IMR-90 (cell line): Measurements from ENCODE around the gene SNX2. TPM values are rescaled to one million over a fixed set of nuclear protein-coding genes. Genes with fewer than 3 reads are reported as not detected.

ENCODE experiments used
- ATAC-seq: fragments of 200-7000 bp; cut with Tn5 transposase; 2 replicates; pipeline ENCODE4 v1.9.1; 2020; ENCODE audit warnings: low read depth, mild to moderate bottlenecking, moderate library complexity
- BruUV-seq: library from RNA; stranded (reverse); fragments of 400-500 nt; replicated peaks from 2 replicates; lab custom pipeline; 2021; lab: Mats Ljungman, UMichigan
- CTCF ChIA-PET: fragments of 300-600 bp; formaldehyde crosslinking; extraction: SDS; loops from one replicate; lab custom pipeline; 2021; ENCODE audit warnings: antibody characterized with exemption; lab: Yijun Ruan, JAX
- POLR2A ChIA-PET: fragments of 300-600 bp; sonication (Branson Sonifier 250); formaldehyde crosslinking; loops from one replicate; lab custom pipeline; 2022; ENCODE audit warnings: antibody characterized with exemption; ENCODE audit not compliant: unreplicated experiment; lab: Charles Lee
- DNase-seq: peaks from one replicate; pipeline ENCODE4 v3.0.0; 2013
- H2AFZ ChIP-seq: replicated peaks from 2 replicates; pipeline ENCODE3; 2013; ENCODE audit warnings: low read length, mild to moderate bottlenecking; ENCODE audit not compliant: poor library complexity
- H2AK5ac ChIP-seq: 2 replicates; pipeline ENCODE4 v1.6.1; 2013; ENCODE audit warnings: low read depth, low read length, inconsistent platforms
- H2AK9ac ChIP-seq: replicated peaks from 2 replicates; pipeline ENCODE3; 2013; ENCODE audit warnings: mild to moderate bottlenecking, low read depth, low read length, moderate library complexity; ENCODE audit not compliant: poor library complexity
- H2BK120ac ChIP-seq: 2 replicates; pipeline ENCODE4 v1.6.1; 2013; ENCODE audit warnings: low read depth, low read length, inconsistent platforms
- H2BK15ac ChIP-seq: 3 replicates; pipeline ENCODE4 v1.6.1; 2013; ENCODE audit warnings: low read depth, low read length, inconsistent platforms
- H2BK20ac ChIP-seq: 2 replicates; pipeline ENCODE4 v1.6.1; 2013; ENCODE audit warnings: low read depth, mild to moderate bottlenecking, inconsistent platforms, low read length, moderate library complexity
- H2BK5ac ChIP-seq: 2 replicates; pipeline ENCODE4 v1.6.1; 2013; ENCODE audit warnings: mild to moderate bottlenecking, low read depth, low read length, inconsistent platforms; ENCODE audit not compliant: poor library complexity, severe bottlenecking
- H3K14ac ChIP-seq: replicated peaks from 2 replicates; pipeline ENCODE4 v1.6.1; 2013; ENCODE audit warnings: low read depth, low read length, inconsistent platforms
- H3K18ac ChIP-seq: 2 replicates; pipeline ENCODE4 v1.6.1; 2013; ENCODE audit warnings: low read depth, low read length, control low read depth
- H3K23ac ChIP-seq: 2 replicates; pipeline ENCODE4 v1.6.1; 2013; ENCODE audit warnings: low read depth, low read length, inconsistent platforms
- H3K27ac ChIP-seq: 2 replicates; pipeline ENCODE4 v1.5.1; 2013; ENCODE audit warnings: mild to moderate bottlenecking, control low read depth, low read length; ENCODE audit not compliant: insufficient read depth
- H3K27me3 ChIP-seq: 2 replicates; pipeline ENCODE4 v1.6.1; 2013; ENCODE audit warnings: low read length; ENCODE audit not compliant: control insufficient read depth, insufficient read depth
- H3K36me3 ChIP-seq: 2 replicates; pipeline ENCODE4 v1.6.1; 2013; ENCODE audit warnings: low read length, mixed read lengths; ENCODE audit not compliant: control insufficient read depth, insufficient read depth
- H3K4ac ChIP-seq: 2 replicates; pipeline ENCODE4 v1.6.1; 2013; ENCODE audit warnings: low read depth, low read length, inconsistent platforms
- H3K4me1 ChIP-seq: 2 replicates; pipeline ENCODE4 v1.6.1; 2013; ENCODE audit warnings: low read length, mixed read lengths; ENCODE audit not compliant: control insufficient read depth, insufficient read depth
- H3K4me2 ChIP-seq: 2 replicates; pipeline ENCODE4 v1.6.1; 2013; ENCODE audit warnings: low read depth, mild to moderate bottlenecking, control low read depth, low read length, moderate library complexity
- H3K4me3 ChIP-seq: 2 replicates; pipeline ENCODE4 v1.5.1; 2013; ENCODE audit warnings: low read depth, mild to moderate bottlenecking, control low read depth, low read length, moderate library complexity; ENCODE audit not compliant: insufficient read depth
- H3K56ac ChIP-seq: 2 replicates; pipeline ENCODE4 v1.6.1; 2013; ENCODE audit warnings: low read length, inconsistent platforms; ENCODE audit not compliant: insufficient read depth; ENCODE audit errors: extremely low read depth
- H3K79me1 ChIP-seq, 2 experiments: 2 replicates each; pipeline ENCODE4 v1.6.1; 2013; ENCODE audit warnings: low read length in 2 of 2, inconsistent platforms in 1 of 2, low read depth in 1 of 2
- H3K9ac ChIP-seq: 2 replicates; pipeline ENCODE4 v1.6.1; 2013; ENCODE audit warnings: low read depth, low read length, control low read depth
- H3K9me1 ChIP-seq: 2 replicates; pipeline ENCODE4 v1.6.1; 2013; ENCODE audit warnings: low read length, inconsistent platforms; ENCODE audit not compliant: insufficient read depth
- H3K9me3 ChIP-seq: 2 replicates; pipeline ENCODE4 v1.6.1; 2013; ENCODE audit warnings: low read length; ENCODE audit not compliant: control insufficient read depth, insufficient read depth
- H4K20me1 ChIP-seq: 2 replicates; pipeline ENCODE4 v1.6.1; 2013; ENCODE audit warnings: low read length, inconsistent platforms; ENCODE audit not compliant: insufficient read depth
- H4K5ac ChIP-seq: 2 replicates; pipeline ENCODE4 v1.6.1; 2013; ENCODE audit warnings: mild to moderate bottlenecking, low read depth, low read length, control low read depth
- H4K8ac ChIP-seq, 2 experiments: 2 replicates each; pipeline ENCODE4 v1.6.1; 2013; ENCODE audit warnings: low read depth in 2 of 2, low read length in 2 of 2, control low read depth in 1 of 2, inconsistent platforms in 1 of 2
- H4K91ac ChIP-seq: 2 replicates; pipeline ENCODE4 v1.6.1; 2013; ENCODE audit warnings: low read depth, low read length, inconsistent platforms; ENCODE audit not compliant: insufficient read depth
- CEBPB ChIP-seq: IDR thresholded peaks from 2 replicates; pipeline ENCODE4 v1.6.1; 2012; ENCODE audit warnings: low read depth, low read length, improper control_type of control experiment
- FOS ChIP-seq: fragments of 150-350 bp; IDR thresholded peaks from 2 replicates; pipeline ENCODE4 v1.6.1; 2016; ENCODE audit warnings: low read depth, low read length
- MAZ ChIP-seq: IDR thresholded peaks from 2 replicates; pipeline ENCODE4 v1.6.1; 2012; ENCODE audit warnings: low read depth, mild to moderate bottlenecking, low read length, improper control_type of control experiment, moderate library complexity, borderline replicate concordance
- MXI1 ChIP-seq: IDR thresholded peaks from 2 replicates; pipeline ENCODE4 v1.6.1; 2012; ENCODE audit warnings: low read depth, mild to moderate bottlenecking, low read length, moderate library complexity, borderline replicate concordance
- RAD21 ChIP-seq: IDR thresholded peaks from 2 replicates; pipeline ENCODE4 v1.6.1; 2012; ENCODE audit warnings: low read length, improper control_type of control experiment
- RCOR1 ChIP-seq: IDR thresholded peaks from 2 replicates; pipeline ENCODE4 v1.6.1; 2012; ENCODE audit warnings: mild to moderate bottlenecking, low read length, improper control_type of control experiment; ENCODE audit not compliant: insufficient replicate concordance
- RFX5 ChIP-seq: IDR thresholded peaks from 2 replicates; pipeline ENCODE4 v1.8.0; 2012; ENCODE audit warnings: low read depth, mild to moderate bottlenecking, low read length, moderate library complexity
- SMC3 ChIP-seq: fragments of 150-350 bp; IDR thresholded peaks from 2 replicates; pipeline ENCODE4 v1.6.1; 2016; ENCODE audit warnings: low read depth, mild to moderate bottlenecking, antibody characterized with exemption, low read length, moderate library complexity
- WGBS, 2 experiments: methylation state at CpG; one replicate each; pipeline versions ENCODE4 v1.1.5 to v1.1.7; 2013; ENCODE audit warnings: missing lambda C conversion rate in 2 of 2; ENCODE audit not compliant: insufficient read length in 1 of 2; ENCODE audit errors: extremely low coverage in 2 of 2; 5-methylcytosine and 5-hydroxymethylcytosine counted together
- dilution Hi-C: fragments of 300-500 bp; cut with HindIII; formaldehyde crosslinking; loops from one replicate; pipeline ENCODE4 v1.14.3; 2018; ENCODE audit warnings: low sequenced_read_pairs; ENCODE audit not compliant: unreplicated experiment
- in situ Hi-C: fragments of 300-500 bp; cut with MboI; formaldehyde crosslinking; loops from 3 replicates; pipeline ENCODE4 v1.14.3; 2019; ENCODE audit warnings: low sequenced_read_pairs, inconsistent platforms, mixed read lengths
- intact Hi-C: fragments of 100-400 bp; cut with micrococcal nuclease; formaldehyde crosslinking; loops from 2 replicates; pipeline ENCODE4 v1.10.0; 2022
- polyA plus RNA-seq, 3 experiments: library from polyadenylated mRNA; depleted of rRNA; stranded (reverse); fragments of >200 nt; gene quantifications; 2 replicates each; pipeline ENCODE4 v1.2.3, GENCODE V29; 2012; ENCODE audit warnings: low replicate concordance in 1 of 3
- total RNA-seq: library from RNA; depleted of rRNA; stranded (reverse); fragments of >200 nt; gene quantifications from 2 replicates; pipeline ENCODE4 v1.2.3, GENCODE V29; 2012
- TF ChIP-seq, protein P1 (sequence below): conservative IDR thresholded peaks from 2 replicates; pipeline ENCODE4 v1.5.1; 2012; ENCODE audit warnings: mild to moderate bottlenecking, low read depth, low read length, improper control_type of control experiment
- TF ChIP-seq, protein P2 (sequence below): fragments of 150-350 bp; IDR thresholded peaks from 2 replicates; pipeline ENCODE4 v1.6.1; 2016; ENCODE audit warnings: low read depth, mild to moderate bottlenecking, low read length, moderate library complexity, borderline replicate concordance

SNX2 gene
- total and polyA plus RNA-seq, 2 of the 4 experiments (the other 2 are of a cell fraction), result 26.3 to 52.9 TPM

DNA sequence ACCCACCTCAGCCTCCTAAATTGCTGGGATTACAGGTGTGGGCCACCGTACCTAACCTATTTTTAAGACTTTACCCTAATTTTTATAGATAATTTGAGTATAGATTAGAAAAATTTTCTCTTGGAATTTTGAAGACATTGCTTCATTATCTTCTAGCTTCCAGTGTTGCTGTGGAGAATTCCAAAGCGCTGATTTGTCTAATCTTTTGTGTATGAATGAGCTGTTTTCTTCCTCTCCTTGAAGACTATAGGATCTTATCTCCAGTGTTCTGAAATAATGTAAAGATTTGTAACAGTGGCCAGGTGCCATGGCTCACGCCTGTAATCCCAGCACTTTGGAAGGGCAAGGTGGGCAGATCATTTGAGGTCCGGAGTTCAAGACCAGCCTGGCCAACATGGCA, 64.9 kb downstream of the SNX2 start:
- Histone ChIP-seq H3K9ac (no peak overlapping the region), H4K5ac (no peak overlapping the region), H4K20me1 (no peaks in the 10 kb centered on the region), H3K18ac (no peak overlapping the region), H3K4me2 (no peak overlapping the region), H3K56ac (no peak overlapping the region), H2BK120ac (no peak overlapping the region), H3K79me1 (peaks cover 0 to 7% of the 10 kb centered on the region in 2 experiments; a peak in 1 of 4 replicates), H3K4me1 (peaks cover 3% of the 10 kb centered on the region), H2AFZ (no peak overlapping the region), H2BK5ac (no peak overlapping the region), H2BK15ac (no peak overlapping the region), H3K14ac (no peak overlapping the region), H3K9me1 (peaks cover 5% of the 10 kb centered on the region), H4K8ac (no peak overlapping the region), H2BK20ac (no peak overlapping the region), H2AK5ac (no peak overlapping the region), H3K27me3 (no peaks in the 10 kb centered on the region), H3K4ac (no peak overlapping the region), H3K9me3 (no peaks in the 10 kb centered on the region), H4K91ac (no peak overlapping the region), H3K4me3 (no peak overlapping the region), H3K27ac (no peak overlapping the region), H2AK9ac (no peak overlapping the region), H3K36me3 (no peaks in the 10 kb centered on the region), H3K23ac (no peak overlapping the region)
- DNase-seq (peak; percentile 34), ATAC-seq (peak; percentile 40; the same call in 1 of the 2 replicates)
- CTCF ChIA-PET, result interaction anchor here (0.5 kb wide), 1 partner anchor 94 kb away, joined by 3 read pairs; no protein-coding TSS in a partner anchor
- BruUV-seq, result no TSS peak
- intact Hi-C loops (loop anchor here (10.0 kb wide), 2 partner anchors 135 to 325 kb away; no protein-coding TSS in a partner anchor), dilution Hi-C loops (no loop called here), in situ Hi-C loops (loop anchor here (10.0 kb wide), 1 partner anchor 315 kb away; no protein-coding TSS in a partner anchor)
- POLR2A ChIA-PET, result no interaction called here
- no peak for TF ChIP-seq RCOR1
- no peak for TF ChIP-seq RAD21
- TF ChIP-seq, protein P1, sequence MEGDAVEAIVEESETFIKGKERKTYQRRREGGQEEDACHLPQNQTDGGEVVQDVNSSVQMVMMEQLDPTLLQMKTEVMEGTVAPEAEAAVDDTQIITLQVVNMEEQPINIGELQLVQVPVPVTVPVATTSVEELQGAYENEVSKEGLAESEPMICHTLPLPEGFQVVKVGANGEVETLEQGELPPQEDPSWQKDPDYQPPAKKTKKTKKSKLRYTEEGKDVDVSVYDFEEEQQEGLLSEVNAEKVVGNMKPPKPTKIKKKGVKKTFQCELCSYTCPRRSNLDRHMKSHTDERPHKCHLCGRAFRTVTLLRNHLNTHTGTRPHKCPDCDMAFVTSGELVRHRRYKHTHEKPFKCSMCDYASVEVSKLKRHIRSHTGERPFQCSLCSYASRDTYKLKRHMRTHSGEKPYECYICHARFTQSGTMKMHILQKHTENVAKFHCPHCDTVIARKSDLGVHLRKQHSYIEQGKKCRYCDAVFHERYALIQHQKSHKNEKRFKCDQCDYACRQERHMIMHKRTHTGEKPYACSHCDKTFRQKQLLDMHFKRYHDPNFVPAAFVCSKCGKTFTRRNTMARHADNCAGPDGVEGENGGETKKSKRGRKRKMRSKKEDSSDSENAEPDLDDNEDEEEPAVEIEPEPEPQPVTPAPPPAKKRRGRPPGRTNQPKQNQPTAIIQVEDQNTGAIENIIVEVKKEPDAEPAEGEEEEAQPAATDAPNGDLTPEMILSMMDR, result no peak
- TF ChIP-seq CEBPB, result no peak
- no peak for TF ChIP-seq SMC3
- no peak for TF ChIP-seq MXI1
- TF ChIP-seq FOS, result no peak
- TF ChIP-seq, protein P2, sequence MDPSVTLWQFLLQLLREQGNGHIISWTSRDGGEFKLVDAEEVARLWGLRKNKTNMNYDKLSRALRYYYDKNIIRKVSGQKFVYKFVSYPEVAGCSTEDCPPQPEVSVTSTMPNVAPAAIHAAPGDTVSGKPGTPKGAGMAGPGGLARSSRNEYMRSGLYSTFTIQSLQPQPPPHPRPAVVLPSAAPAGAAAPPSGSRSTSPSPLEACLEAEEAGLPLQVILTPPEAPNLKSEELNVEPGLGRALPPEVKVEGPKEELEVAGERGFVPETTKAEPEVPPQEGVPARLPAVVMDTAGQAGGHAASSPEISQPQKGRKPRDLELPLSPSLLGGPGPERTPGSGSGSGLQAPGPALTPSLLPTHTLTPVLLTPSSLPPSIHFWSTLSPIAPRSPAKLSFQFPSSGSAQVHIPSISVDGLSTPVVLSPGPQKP, result no peak
- TF ChIP-seq RFX5, result no peak
- no peak for TF ChIP-seq MAZ
- no CpG with 5 or more reads among the region's 4 CpGs for WGBS, 2 experiments
